GM12878 (cell line): ENCODE results near the gene SFT2D2. TPM values are rescaled to one million over a fixed set of nuclear protein-coding genes. Genes with fewer than 3 reads are reported as not detected.

ENCODE experiments used
- ATAC-seq: fragments of 200-7000 bp; cut with Tn5 transposase; 3 replicates; pipeline ENCODE4 v1.9.1; 2020; ENCODE audit warnings: mild to moderate bottlenecking, moderate library complexity
- BruUV-seq: library from RNA; stranded (reverse); fragments of 400-500 nt; replicated peaks from 2 replicates; lab custom pipeline; 2021; lab: Mats Ljungman, UMichigan
- CTCF ChIA-PET: fragments of 300-600 bp; sonication (Branson Sonifier 250); formaldehyde crosslinking; extraction: SDS; loops from one replicate; lab custom pipeline; 2021; ENCODE audit warnings: inconsistent platforms; lab: Yijun Ruan, JAX
- POLR2A ChIA-PET: fragments of 350-600 bp; formaldehyde crosslinking; extraction: SDS; loops from one replicate; lab custom pipeline; 2021; ENCODE audit warnings: inconsistent platforms; lab: Charles Lee
- RAD21 ChIA-PET: fragments of 300-600 bp; sonication (Branson Sonifier 250); formaldehyde crosslinking; loops from one replicate; lab custom pipeline; 2023; ENCODE audit warnings: antibody characterized with exemption; ENCODE audit not compliant: unreplicated experiment; lab: Charles Lee
- SMC1A ChIA-PET: fragments of 300-600 bp; sonication (Branson Sonifier 250); formaldehyde crosslinking; loops from one replicate; lab custom pipeline; 2023; ENCODE audit not compliant: unreplicated experiment, uncharacterized antibody; lab: Charles Lee
- DNase-seq: peaks from one replicate; pipeline ENCODE4 v3.0.0-alpha.2; 2011; ENCODE audit warnings: low read depth, low spot score
- FAIRE-seq: peaks from 3 replicates; lab custom pipeline; 2011; peaks lifted over from hg19 to GRCh38; lab: Jason Lieb, UNC
- H2AFZ ChIP-seq: 2 replicates; pipeline ENCODE4 v1.6.0; 2011; ENCODE audit warnings: low read depth, low read length, control low read depth; ENCODE audit not compliant: control insufficient read depth
- H3K27ac ChIP-seq: 2 replicates; pipeline ENCODE4 v1.5.1; 2011; ENCODE audit warnings: control low read depth; ENCODE audit not compliant: control insufficient read depth, insufficient read depth
- H3K27me3 ChIP-seq, 2 experiments: replicated peaks in 1 of 2; 2 replicates each; pipeline versions ENCODE4 v1.6.0 to v1.6.1; 2011; ENCODE audit warnings: low read length in 1 of 2; ENCODE audit not compliant: control insufficient read depth in 2 of 2, insufficient read depth in 2 of 2
- H3K36me3 ChIP-seq, 2 experiments: 2 replicates each; pipeline ENCODE4 v1.5.1; 2011; ENCODE audit warnings: low read length in 1 of 2; ENCODE audit not compliant: control insufficient read depth in 2 of 2, insufficient read depth in 2 of 2
- H3K4me1 ChIP-seq: 2 replicates; pipeline ENCODE4 v1.6.1; 2011; ENCODE audit warnings: mild to moderate bottlenecking, low read length, moderate library complexity, mixed read lengths; ENCODE audit not compliant: control insufficient read depth, insufficient read depth
- H3K4me2 ChIP-seq: 2 replicates; pipeline ENCODE4 v1.6.0; 2011; ENCODE audit warnings: control low read depth; ENCODE audit not compliant: control insufficient read depth, insufficient read depth
- H3K4me3 ChIP-seq: fragments of 200-600 bp; sonication (generic); 2 replicates; pipeline ENCODE4 v1.5.1; 2016
- H3K79me2 ChIP-seq: 2 replicates; pipeline ENCODE4 v1.6.0; 2011; ENCODE audit warnings: low read length; ENCODE audit not compliant: control insufficient read depth, insufficient read depth
- H3K9ac ChIP-seq: 2 replicates; pipeline ENCODE4 v1.8.0; 2011; ENCODE audit warnings: low read length, control low read depth, mixed read lengths; ENCODE audit not compliant: control insufficient read depth, insufficient read depth
- H3K9me3 ChIP-seq: replicated peaks from 3 replicates; pipeline ENCODE4 v1.5.1; 2011; ENCODE audit warnings: mild to moderate bottlenecking, low read length; ENCODE audit not compliant: control insufficient read depth, insufficient read depth
- H4K20me1 ChIP-seq: 2 replicates; pipeline ENCODE4 v1.6.0; 2011; ENCODE audit not compliant: control insufficient read depth, insufficient read depth
- ATF2 ChIP-seq: IDR thresholded peaks from 2 replicates; pipeline ENCODE4 v1.6.1; 2012; ENCODE audit warnings: low read length, inconsistent platforms
- E2F4 ChIP-seq: IDR thresholded peaks from 2 replicates; pipeline ENCODE4 v1.6.1; 2012; ENCODE audit warnings: low read depth, low read length, improper control_type of control experiment
- HCFC1 ChIP-seq: fragments of 150-350 bp; IDR thresholded peaks from 2 replicates; pipeline ENCODE4 v1.6.1; 2014; ENCODE audit warnings: low read length
- IRF5 ChIP-seq: fragments of 450-650 bp; IDR thresholded peaks from 2 replicates; pipeline ENCODE4 v1.6.1; 2017; ENCODE audit warnings: borderline replicate concordance
- PAX5 ChIP-seq: IDR thresholded peaks from 2 replicates; pipeline ENCODE4 v1.6.1; 2011; ENCODE audit warnings: low read depth, low read length, borderline replicate concordance
- PML ChIP-seq: IDR thresholded peaks from 2 replicates; pipeline ENCODE4 v1.6.1; 2012; ENCODE audit warnings: low read length, inconsistent platforms
- RB1 ChIP-seq: fragments of 450-650 bp; formaldehyde crosslinking; IDR thresholded peaks from 2 replicates; pipeline ENCODE4 v1.6.1; 2017; ENCODE audit warnings: mild to moderate bottlenecking, borderline replicate concordance
- SP1 ChIP-seq: IDR thresholded peaks from one replicate; pipeline ENCODE4 v1.6.1; 2011; ENCODE audit warnings: low read depth, low read length
- ZBTB33 ChIP-seq: fragments of 450-650 bp; IDR thresholded peaks from 2 replicates; pipeline ENCODE4 v1.6.1; 2017; ENCODE audit warnings: mild to moderate bottlenecking
- ZNF217 ChIP-seq: fragments of 450-650 bp; IDR thresholded peaks from 2 replicates; pipeline ENCODE4 v1.6.1; 2017; ENCODE audit warnings: antibody characterized with exemption, mild to moderate bottlenecking
- ZNF622 ChIP-seq: fragments of 450-650 bp; IDR thresholded peaks from 2 replicates; pipeline ENCODE4 v1.6.1; 2017; ENCODE audit warnings: mild to moderate bottlenecking, inconsistent platforms
- WGBS: methylation state at CpG from one replicate; pipeline ENCODE4 v1.1.6; 2016; ENCODE audit warnings: low lambda C conversion rate; ENCODE audit not compliant: insufficient replicate concordance, insufficient coverage; ENCODE audit errors: missing lambda C conversion rate; 5-methylcytosine and 5-hydroxymethylcytosine counted together
- in situ Hi-C: fragments of 300-500 bp; cut with MboI; formaldehyde crosslinking; loops from 9 replicates; pipeline ENCODE4 v1.14.3; 2018; ENCODE audit warnings: mixed read lengths
- intact Hi-C: fragments of 100-400 bp; cut with micrococcal nuclease; formaldehyde crosslinking; loops from one replicate; pipeline ENCODE4 v1.14.2; 2022; ENCODE audit not compliant: unreplicated experiment
- polyA plus RNA-seq, 11 experiments: library from polyadenylated mRNA; depleted of rRNA in 4 of 11; unstranded in 6 of 11; stranded (reverse) in 5 of 11; fragments of >200 nt; fragmentation: Nextera tagmentation in 4 of 11; fragmentation: Illumina TruSeq in 1 of 11; extraction: Ambion mirVana in 4 of 11; extraction: Trizol in 1 of 11; gene quantifications; 1 replicate in 1 of 11; 2 replicates in 10 of 11; pipeline versions ENCODE4 v1.2.1 to v1.2.3, GENCODE V29; 2011 to 2016; ENCODE audit warnings: inconsistent platforms in 2 of 11, missing spikeins in 2 of 11, low read depth in 1 of 11
- total RNA-seq, 4 experiments: library from RNA; depleted of rRNA in 3 of 4; stranded (reverse); fragments of >200 nt in 3 of 4; fragmentation: Illumina TruSeq in 1 of 4; extraction: Trizol in 1 of 4; gene quantifications; 2 replicates each; pipeline versions ENCODE4 v1.2.1 to v1.2.3, GENCODE V29; 2013 to 2021

Gene SFT2D2
- total and polyA plus RNA-seq, 10 of the 15 experiments (the other 5 are each of a cell fraction or from before 2014, with no cell fraction given), result 5.6 to 49.6 (median 24.9) TPM

GRCh38 chr1:168295411-168296114 lies 69.8 kb downstream of the SFT2D2 start:
- ChIA-PET CTCF (no interaction called here), POLR2A (no interaction called here), RAD21 (no interaction called here), SMC1A (interaction anchor here (1.1 kb wide), 1 partner anchor 9 kb away, joined by 3 read pairs; no protein-coding TSS in a partner anchor)
- no peak for DNase-seq
- H3K27ac ChIP-seq, result no peak overlapping the region
- no peak overlapping the region for H3K4me2 ChIP-seq
- in situ Hi-C loops (no loop called here), intact Hi-C loops (no loop called here)
- TF ChIP-seq IRF5 (no peak), HCFC1 (no peak), ZBTB33 (no peak), ATF2 (no peak), RB1 (no peak), PML (no peak), PAX5 (no peak), E2F4 (no peak), SP1 (no peak), ZNF217 (no peak), ZNF622 (no peak)
- no peak for FAIRE-seq
- H3K36me3 ChIP-seq, result no peaks in the 10 kb centered on the region
- no peak overlapping the region for H2AFZ ChIP-seq
- H3K9me3 ChIP-seq, result no peaks in the 10 kb centered on the region
- ATAC-seq, result no peak
- no TSS peak for BruUV-seq
- no peaks in the 10 kb centered on the region for H3K4me1 ChIP-seq
- H4K20me1 ChIP-seq, result no peaks in the 10 kb centered on the region
- H3K27me3 ChIP-seq, result no peaks in the 10 kb centered on the region
- H3K79me2 ChIP-seq, result no peaks in the 10 kb centered on the region
- no peak overlapping the region for H3K4me3 ChIP-seq
- no peak overlapping the region for H3K9ac ChIP-seq
- WGBS, result 83% methylated on average over 8 of the region's 8 CpGs
